HG02840 (cell line): ENCODE data around the gene HUWE1.
"Not testable (repeated sequence)": the region's sequence is repeated elsewhere in the genome, so short reads cannot be mapped to it uniquely, and the experiment has no call there.

Source experiments
- ATAC-seq: cut with Tn5 transposase; IDR thresholded peaks from one replicate; pipeline ENCODE4 v1.9.1; 2021; ENCODE audit warnings: mild to moderate bottlenecking, moderate library complexity, moderate number of reproducible peaks; ENCODE audit not compliant: unreplicated experiment, low FRiP score

HUWE1 gene

GRCh38 chrX:53544936-53545335, 141.6 kb downstream of the HUWE1 start:
- ATAC-seq = no peak

- ATAC-seq = no peak
These were observed 147.7 kb downstream of the HUWE1 start for GRCh38 chrX:53538781-53539180.

- ATAC-seq = not testable (repeated sequence)
These were observed 155.1 kb downstream of the HUWE1 start for GRCh38 chrX:53531255-53531966.

GRCh38 chrX:53526999-53527398, 159.5 kb downstream of the HUWE1 start:
- ATAC-seq = no peak

GRCh38 chrX:53511322-53511721, 175.2 kb downstream of the HUWE1 start:
- ATAC-seq = no peak

- ATAC-seq = not testable (repeated sequence)
These were observed 182.5 kb downstream of the HUWE1 start for GRCh38 chrX:53504035-53504434.

- no peak for ATAC-seq
These were observed 192.1 kb downstream of the HUWE1 start for GRCh38 chrX:53494436-53494835.

GRCh38 chrX:53486285-53486684, 200.2 kb downstream of the HUWE1 start:
- no peak for ATAC-seq

GRCh38 chrX:53483838-53484405, 202.6 kb downstream of the HUWE1 start:
- ATAC-seq = no peak

GRCh38 chrX:53483416-53483815, 203.1 kb downstream of the HUWE1 start:
- ATAC-seq = no peak
